ENCODE results near the gene SNX24. TPM values are rescaled to one million over a fixed set of nuclear protein-coding genes. Genes with fewer than 3 reads are reported as not detected.

Gene SNX24
- polyA plus RNA-seq, 2 of the 4 experiments (the other 2 are of a cell fraction), result 20.4 to 22.4 TPM

DNA sequence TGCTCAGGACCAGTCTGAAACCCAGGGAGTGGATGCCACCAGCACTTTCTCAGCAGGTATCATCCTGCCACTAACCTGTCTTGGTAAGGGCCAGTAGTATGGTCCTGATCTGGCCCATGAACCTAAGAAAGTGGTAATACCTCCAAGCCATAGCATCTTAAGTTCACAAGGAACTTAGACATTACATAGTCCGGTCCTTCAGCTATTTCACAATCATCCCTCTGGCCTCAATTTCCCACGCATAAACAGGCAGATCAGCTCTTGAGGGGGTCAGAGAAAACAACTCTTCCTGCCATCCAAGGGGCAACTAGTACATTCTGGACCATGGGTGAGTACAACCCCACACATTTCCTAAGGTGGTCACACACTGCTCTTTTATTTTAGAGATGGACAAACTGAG is 102.9 kb downstream of the SNX24 start:
- Histone ChIP-seq H3K27ac (no peak overlapping the region), H3K4me1 (no peaks in the 10 kb centered on the region), H3K9me3 (no peaks in the 10 kb centered on the region), H3K4me3 (no peak overlapping the region), H3K4me2 (no peak overlapping the region)
- 78% methylated on average over 2 of the region's 2 CpGs for WGBS (ENCODE audit: missing lambda C conversion rate)
- DNase-seq (ENCODE audit: low read depth in 1 of 2, low spot score in 1 of 2) (no peak), FAIRE-seq (no peak), ATAC-seq (no peak)
- TF ChIP-seq RCOR1 (IDR thresholded peaks at IDR 0.05; ENCODE audit: low read depth, low read length), result no peak
- TF ChIP-seq, protein P1, sequence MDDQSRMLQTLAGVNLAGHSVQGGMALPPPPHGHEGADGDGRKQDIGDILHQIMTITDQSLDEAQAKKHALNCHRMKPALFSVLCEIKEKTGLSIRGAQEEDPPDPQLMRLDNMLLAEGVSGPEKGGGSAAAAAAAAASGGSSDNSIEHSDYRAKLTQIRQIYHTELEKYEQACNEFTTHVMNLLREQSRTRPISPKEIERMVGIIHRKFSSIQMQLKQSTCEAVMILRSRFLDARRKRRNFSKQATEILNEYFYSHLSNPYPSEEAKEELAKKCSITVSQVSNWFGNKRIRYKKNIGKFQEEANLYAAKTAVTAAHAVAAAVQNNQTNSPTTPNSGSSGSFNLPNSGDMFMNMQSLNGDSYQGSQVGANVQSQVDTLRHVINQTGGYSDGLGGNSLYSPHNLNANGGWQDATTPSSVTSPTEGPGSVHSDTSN (IDR thresholded peaks at IDR 0.05), result no peak
- TF ChIP-seq, protein P2, sequence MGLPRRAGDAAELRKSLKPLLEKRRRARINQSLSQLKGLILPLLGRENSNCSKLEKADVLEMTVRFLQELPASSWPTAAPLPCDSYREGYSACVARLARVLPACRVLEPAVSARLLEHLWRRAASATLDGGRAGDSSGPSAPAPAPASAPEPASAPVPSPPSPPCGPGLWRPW (IDR thresholded peaks at IDR 0.05), result no peak
- TF ChIP-seq CBX2 (IDR thresholded peaks at IDR 0.05; ENCODE audit: borderline replicate concordance, low read depth), result no peak
- POLR2A ChIA-PET, result no interaction called here
- CTCF ChIA-PET, result no interaction called here

- no peaks in the 10 kb centered on the region for H3K9me3 ChIP-seq
- WGBS (ENCODE audit: missing lambda C conversion rate), result 96% methylated on average over 8 of the region's 8 CpGs
- FAIRE-seq (no peak), ATAC-seq (no peak), DNase-seq (ENCODE audit: low read depth in 1 of 2, low spot score in 1 of 2) (no peak)
- no peak overlapping the region for H3K4me3 ChIP-seq
- H3K27ac ChIP-seq, result no peak overlapping the region
- ChIA-PET CTCF (interaction anchor here (1.4 kb wide), 1 partner anchor 19 kb away, joined by 5 read pairs; no protein-coding TSS in a partner anchor), POLR2A (no interaction called here)
- no peak for TF ChIP-seq JUN (IDR thresholded peaks at IDR 0.05)
- H3K4me1 ChIP-seq, result no peaks in the 10 kb centered on the region
- no peak overlapping the region for H3K4me2 ChIP-seq
Observed at GRCh38 chr5:122951658-122952057, 106.2 kb downstream of the SNX24 start.

GRCh38 chr5:122954719-122955118 is 109.3 kb downstream of the SNX24 start:
- Histone ChIP-seq H3K4me1 (no peaks in the 10 kb centered on the region), H3K27ac (no peak overlapping the region), H3K4me3 (no peak overlapping the region), H3K9me3 (0 out of 3 replicates have a peak, but pooled peaks cover 3% of the 10 kb centered on the region), H3K4me2 (no peak overlapping the region)
- TF ChIP-seq REST (IDR thresholded peaks at IDR 0.05) (no peak), BHLHE40 (IDR thresholded peaks at IDR 0.05; ENCODE audit: low read depth, low read length) (no peak), PHF8 (IDR thresholded peaks at IDR 0.05; ENCODE audit: borderline replicate concordance, low read depth) (no peak), TFCP2L1 (CRISPR knock-in tag; IDR thresholded peaks at IDR 0.05) (no peak), HDAC2 (IDR thresholded peaks at IDR 0.05) (no peak), CBX2 (IDR thresholded peaks at IDR 0.05; ENCODE audit: borderline replicate concordance, low read depth) (no peak), EHF (CRISPR knock-in tag; IDR thresholded peaks at IDR 0.05) (no peak), ZSCAN20 (CRISPR knock-in tag; IDR thresholded peaks at IDR 0.05) (no peak), RFX5 (IDR thresholded peaks at IDR 0.05) (no peak)
- ChIA-PET CTCF (no interaction called here), POLR2A (no interaction called here)
- ATAC-seq (no peak), DNase-seq (ENCODE audit: low read depth in 1 of 2, low spot score in 1 of 2) (no peak), FAIRE-seq (no peak)

DNA sequence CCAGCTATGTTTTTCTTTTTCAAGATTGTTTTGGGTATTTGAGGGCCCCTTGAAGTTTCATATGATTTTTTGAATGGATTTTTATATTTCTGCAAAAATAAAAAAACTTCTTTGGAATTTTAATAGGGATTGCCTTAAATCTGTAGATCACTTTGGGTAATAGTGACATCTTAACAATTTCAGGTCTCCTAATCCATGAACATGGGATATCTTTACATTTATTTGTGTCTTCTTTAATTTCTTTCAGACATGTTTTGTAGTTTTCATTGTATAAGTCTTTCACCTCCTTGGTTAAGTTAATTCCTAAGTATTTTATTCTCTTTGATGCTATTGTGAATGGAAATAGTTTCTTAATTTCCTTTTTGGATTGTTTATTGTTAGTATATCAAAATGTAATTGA is 112.0 kb downstream of the SNX24 start:
- Histone ChIP-seq H3K9me3 (0 out of 3 replicates have a peak, but pooled peaks cover 3% of the 10 kb centered on the region), H3K27ac (no peak overlapping the region), H3K4me2 (no peak overlapping the region), H3K4me3 (no peak overlapping the region), H3K4me1 (no peaks in the 10 kb centered on the region)
- CTCF ChIA-PET, result no interaction called here
- no peak for DNase-seq (ENCODE audit: low read depth in 1 of 2, low spot score in 1 of 2)
- ATAC-seq, result no peak
- POLR2A ChIA-PET, result no interaction called here
- no peak for TF ChIP-seq HEYL (CRISPR knock-in tag; IDR thresholded peaks at IDR 0.05)
- no peak for FAIRE-seq
